Neural cell (in vitro differentiated cells): Measurements from ENCODE around the gene APBB2. TPM values are rescaled to one million over a fixed set of nuclear protein-coding genes. Genes with fewer than 3 reads are reported as not detected.

Source experiments
- H2AFZ ChIP-seq: fragments of 200-600, 300-800 bp; sonication (generic), shearing (Covaris generic); 2 replicates; pipeline ENCODE4 v1.6.0; 2014; ENCODE audit warnings: low read depth, mild to moderate bottlenecking, antibody characterized with exemption, low read length, moderate library complexity
- H3F3A ChIP-seq: fragments of 200-600 bp; shearing (Covaris generic); 2 replicates; pipeline ENCODE4 v1.6.1; 2016; ENCODE audit warnings: mild to moderate bottlenecking, moderate library complexity, mixed read lengths, antibody characterized with exemption, low read length; ENCODE audit not compliant: insufficient read depth, poor library complexity, severe bottlenecking
- H3K27ac ChIP-seq: fragments of 200-600, 300-800 bp; sonication (generic), shearing (Covaris generic); 2 replicates; pipeline ENCODE4 v1.5.1; 2014; ENCODE audit warnings: mild to moderate bottlenecking, low read length, moderate library complexity
- H3K27me3 ChIP-seq: fragments of 300-800, 200-600 bp; sonication (generic), shearing (Covaris generic); 2 replicates; pipeline ENCODE4 v1.6.0; 2014; ENCODE audit warnings: mild to moderate bottlenecking, low read depth, low read length, moderate library complexity; ENCODE audit not compliant: insufficient read depth
- H3K36me3 ChIP-seq: fragments of 300-800, 200-600 bp; sonication (generic), shearing (Covaris generic); 2 replicates; pipeline ENCODE4 v1.5.1; 2014; ENCODE audit warnings: mild to moderate bottlenecking, antibody characterized with exemption, low read length, moderate library complexity; ENCODE audit not compliant: insufficient read depth
- H3K4me2 ChIP-seq: fragments of 300-800, 200-600 bp; sonication (generic), shearing (Covaris generic); 2 replicates; pipeline ENCODE4 v1.6.0; 2014; ENCODE audit warnings: mild to moderate bottlenecking, low read length
- H3K4me3 ChIP-seq: fragments of 300-800, 200-600 bp; sonication (generic), shearing (Covaris generic); 2 replicates; pipeline ENCODE4 v1.5.1; 2014; ENCODE audit warnings: mild to moderate bottlenecking, low read length, moderate library complexity
- H3K79me2 ChIP-seq: fragments of 200-600 bp; shearing (Covaris generic); replicated peaks from 2 replicates; pipeline ENCODE4 v1.6.0; 2014; ENCODE audit warnings: mild to moderate bottlenecking, low read length, moderate library complexity; ENCODE audit not compliant: insufficient read depth
- H3K9ac ChIP-seq: fragments of 300-800, 200-600 bp; sonication (generic), shearing (Covaris generic); 2 replicates; pipeline ENCODE4 v1.6.1; 2016; ENCODE audit warnings: mild to moderate bottlenecking, low read length, mixed read lengths
- H3K9me2 ChIP-seq: fragments of 200-600 bp; shearing (Covaris generic); 2 replicates; pipeline ENCODE4 v1.6.1; 2016; ENCODE audit warnings: mild to moderate bottlenecking, low read length, mixed read lengths; ENCODE audit not compliant: insufficient read depth
- H3K9me3 ChIP-seq: fragments of 200-600, 300-800 bp; sonication (generic), shearing (Covaris generic); 2 replicates; pipeline ENCODE4 v1.6.1; 2016; ENCODE audit warnings: mild to moderate bottlenecking, mixed run types, low read length, moderate library complexity, mixed read lengths
- H4K20me1 ChIP-seq: fragments of 200-600 bp; shearing (Covaris generic); 2 replicates; pipeline ENCODE4 v1.6.1; 2016; ENCODE audit warnings: mild to moderate bottlenecking, mixed run types; ENCODE audit not compliant: insufficient read depth
- EP300 ChIP-seq: fragments of 450-650 bp; conservative IDR thresholded peaks from 2 replicates; pipeline ENCODE4 v1.6.1; 2014; ENCODE audit warnings: antibody characterized with exemption, mild to moderate bottlenecking, moderate library complexity; ENCODE audit not compliant: poor library complexity, severe bottlenecking
- EZH2 ChIP-seq: fragments of 200-600, 300-800 bp; shearing (Covaris generic), sonication (generic); IDR thresholded peaks from 2 replicates; pipeline ENCODE4 v1.6.1; 2014; ENCODE audit warnings: antibody characterized with exemption, low read length, borderline replicate concordance, mild to moderate bottlenecking; ENCODE audit not compliant: insufficient read depth, poor library complexity, severe bottlenecking
- MXI1 ChIP-seq: fragments of 450-650 bp; conservative IDR thresholded peaks from 2 replicates; pipeline ENCODE4 v1.6.1; 2014; ENCODE audit warnings: antibody characterized with exemption, mild to moderate bottlenecking; ENCODE audit not compliant: poor library complexity, severe bottlenecking
- POLR2AphosphoS5 ChIP-seq: IDR thresholded peaks from 2 replicates; pipeline ENCODE4 v1.6.1; 2012
- RAD21 ChIP-seq: fragments of 450-650 bp; conservative IDR thresholded peaks from 2 replicates; pipeline ENCODE4 v1.6.1; 2014; ENCODE audit warnings: antibody characterized with exemption, mild to moderate bottlenecking, moderate library complexity
- SMC3 ChIP-seq: fragments of 450-650 bp; conservative IDR thresholded peaks from 2 replicates; pipeline ENCODE4 v1.6.1; 2014; ENCODE audit warnings: antibody characterized with exemption, mild to moderate bottlenecking, moderate library complexity; ENCODE audit not compliant: poor library complexity
- TAF1 ChIP-seq: IDR thresholded peaks from 2 replicates; pipeline ENCODE4 v1.6.1; 2012; ENCODE audit warnings: low read depth
- polyA plus RNA-seq: library from polyadenylated mRNA; depleted of rRNA; stranded (reverse); fragments of >200 nt; gene quantifications from 2 replicates; pipeline ENCODE4 v1.2.3, GENCODE V29; 2014
- TF ChIP-seq, protein P1 (sequence below): IDR thresholded peaks from 2 replicates; pipeline ENCODE4 v1.6.1; 2012; ENCODE audit warnings: borderline replicate concordance
- TF ChIP-seq, protein P2 (sequence below): fragments of 450-650 bp; IDR thresholded peaks from 2 replicates; pipeline ENCODE4 v1.5.1; 2014; ENCODE audit warnings: antibody characterized with exemption, mild to moderate bottlenecking, moderate library complexity; ENCODE audit not compliant: poor library complexity, severe bottlenecking

Gene APBB2
- polyA plus RNA-seq, 1 donor from 2014 or later: 41.9 TPM

DNA sequence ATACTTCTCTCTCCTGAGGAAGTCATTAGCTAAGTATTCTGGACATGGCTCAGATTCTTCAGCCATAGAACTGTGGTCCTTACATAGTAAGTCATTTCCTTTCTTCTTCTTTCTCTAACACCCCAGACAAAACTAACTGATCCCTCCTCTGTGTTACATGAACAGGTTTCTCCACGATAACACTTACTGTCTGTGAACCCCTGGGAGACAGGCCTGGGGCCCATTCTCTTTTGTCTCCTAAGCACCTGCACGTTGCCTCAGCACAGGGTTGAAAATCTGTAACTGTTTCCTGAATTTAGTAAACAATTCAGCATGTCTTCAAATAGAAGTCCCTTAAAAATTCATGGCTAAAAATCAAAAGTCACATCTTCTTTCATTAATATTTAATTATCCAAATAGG, 24.7 kb downstream of the APBB2 start:
- Histone ChIP-seq H4K20me1 (no peaks in the 10 kb centered on the region), H3K27ac (no peak overlapping the region), H3K9me3 (no peaks in the 10 kb centered on the region), H3K79me2 (peaks cover 3% of the 10 kb centered on the region), H2AFZ (no peak overlapping the region), H3K27me3 (no peaks in the 10 kb centered on the region), H3K9ac (no peak overlapping the region), H3K36me3 (no peaks in the 10 kb centered on the region), H3K9me2 (no peaks in the 10 kb centered on the region), H3F3A (no peaks in the 10 kb centered on the region), H3K4me3 (no peak overlapping the region), H3K4me2 (no peak overlapping the region)
- TF ChIP-seq, protein P1, sequence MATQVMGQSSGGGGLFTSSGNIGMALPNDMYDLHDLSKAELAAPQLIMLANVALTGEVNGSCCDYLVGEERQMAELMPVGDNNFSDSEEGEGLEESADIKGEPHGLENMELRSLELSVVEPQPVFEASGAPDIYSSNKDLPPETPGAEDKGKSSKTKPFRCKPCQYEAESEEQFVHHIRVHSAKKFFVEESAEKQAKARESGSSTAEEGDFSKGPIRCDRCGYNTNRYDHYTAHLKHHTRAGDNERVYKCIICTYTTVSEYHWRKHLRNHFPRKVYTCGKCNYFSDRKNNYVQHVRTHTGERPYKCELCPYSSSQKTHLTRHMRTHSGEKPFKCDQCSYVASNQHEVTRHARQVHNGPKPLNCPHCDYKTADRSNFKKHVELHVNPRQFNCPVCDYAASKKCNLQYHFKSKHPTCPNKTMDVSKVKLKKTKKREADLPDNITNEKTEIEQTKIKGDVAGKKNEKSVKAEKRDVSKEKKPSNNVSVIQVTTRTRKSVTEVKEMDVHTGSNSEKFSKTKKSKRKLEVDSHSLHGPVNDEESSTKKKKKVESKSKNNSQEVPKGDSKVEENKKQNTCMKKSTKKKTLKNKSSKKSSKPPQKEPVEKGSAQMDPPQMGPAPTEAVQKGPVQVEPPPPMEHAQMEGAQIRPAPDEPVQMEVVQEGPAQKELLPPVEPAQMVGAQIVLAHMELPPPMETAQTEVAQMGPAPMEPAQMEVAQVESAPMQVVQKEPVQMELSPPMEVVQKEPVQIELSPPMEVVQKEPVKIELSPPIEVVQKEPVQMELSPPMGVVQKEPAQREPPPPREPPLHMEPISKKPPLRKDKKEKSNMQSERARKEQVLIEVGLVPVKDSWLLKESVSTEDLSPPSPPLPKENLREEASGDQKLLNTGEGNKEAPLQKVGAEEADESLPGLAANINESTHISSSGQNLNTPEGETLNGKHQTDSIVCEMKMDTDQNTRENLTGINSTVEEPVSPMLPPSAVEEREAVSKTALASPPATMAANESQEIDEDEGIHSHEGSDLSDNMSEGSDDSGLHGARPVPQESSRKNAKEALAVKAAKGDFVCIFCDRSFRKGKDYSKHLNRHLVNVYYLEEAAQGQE: no peak
- no peak for TF ChIP-seq EP300
- TF ChIP-seq SMC3: no peak
- no peak for TF ChIP-seq EZH2
- TF ChIP-seq TAF1: no peak
- TF ChIP-seq MXI1: no peak
- TF ChIP-seq, protein P2, sequence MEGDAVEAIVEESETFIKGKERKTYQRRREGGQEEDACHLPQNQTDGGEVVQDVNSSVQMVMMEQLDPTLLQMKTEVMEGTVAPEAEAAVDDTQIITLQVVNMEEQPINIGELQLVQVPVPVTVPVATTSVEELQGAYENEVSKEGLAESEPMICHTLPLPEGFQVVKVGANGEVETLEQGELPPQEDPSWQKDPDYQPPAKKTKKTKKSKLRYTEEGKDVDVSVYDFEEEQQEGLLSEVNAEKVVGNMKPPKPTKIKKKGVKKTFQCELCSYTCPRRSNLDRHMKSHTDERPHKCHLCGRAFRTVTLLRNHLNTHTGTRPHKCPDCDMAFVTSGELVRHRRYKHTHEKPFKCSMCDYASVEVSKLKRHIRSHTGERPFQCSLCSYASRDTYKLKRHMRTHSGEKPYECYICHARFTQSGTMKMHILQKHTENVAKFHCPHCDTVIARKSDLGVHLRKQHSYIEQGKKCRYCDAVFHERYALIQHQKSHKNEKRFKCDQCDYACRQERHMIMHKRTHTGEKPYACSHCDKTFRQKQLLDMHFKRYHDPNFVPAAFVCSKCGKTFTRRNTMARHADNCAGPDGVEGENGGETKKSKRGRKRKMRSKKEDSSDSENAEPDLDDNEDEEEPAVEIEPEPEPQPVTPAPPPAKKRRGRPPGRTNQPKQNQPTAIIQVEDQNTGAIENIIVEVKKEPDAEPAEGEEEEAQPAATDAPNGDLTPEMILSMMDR: no peak
- TF ChIP-seq RAD21: no peak
- no peak for TF ChIP-seq POLR2AphosphoS5

DNA sequence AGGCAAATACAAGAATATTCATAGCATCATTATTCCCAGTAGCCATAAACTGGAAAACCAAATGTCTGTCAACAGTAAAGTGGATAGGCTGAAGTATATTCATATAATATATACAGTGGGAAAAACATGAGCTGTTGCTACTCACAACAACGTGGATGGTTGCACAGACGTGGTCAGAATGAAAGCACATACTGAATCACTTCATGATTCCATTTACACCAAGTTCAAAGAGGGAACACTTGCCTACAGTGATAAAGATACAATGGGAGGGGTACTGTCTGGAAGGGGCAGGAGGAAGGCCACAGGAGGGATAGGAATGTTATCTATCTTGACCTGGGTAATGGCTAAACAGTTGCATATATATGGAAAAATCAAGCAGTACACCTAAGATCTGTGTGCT, 25.3 kb downstream of the APBB2 start:
- Histone ChIP-seq H3K9me2 (no peaks in the 10 kb centered on the region), H3K9ac (no peak overlapping the region), H2AFZ (no peak overlapping the region), H3K36me3 (no peaks in the 10 kb centered on the region), H3K9me3 (no peaks in the 10 kb centered on the region), H3K79me2 (peaks cover 7% of the 10 kb centered on the region), H3K27me3 (no peaks in the 10 kb centered on the region), H3F3A (no peaks in the 10 kb centered on the region), H4K20me1 (no peaks in the 10 kb centered on the region), H3K27ac (no peak overlapping the region), H3K4me3 (no peak overlapping the region), H3K4me2 (no peak overlapping the region)
- TF ChIP-seq EP300 (no peak), MXI1 (no peak)
- TF ChIP-seq, protein P1: no peak
